ENCODE data around the gene SNX20. TPM values are rescaled to one million over a fixed set of nuclear protein-coding genes. Genes with fewer than 3 reads are reported as not detected.

Gene SNX20
- total and polyA plus RNA-seq, 10 of the 15 experiments (the other 5 are each of a cell fraction or from before 2014, with no cell fraction given) = 4.6 to 30.8 (median 21.9) TPM

DNA sequence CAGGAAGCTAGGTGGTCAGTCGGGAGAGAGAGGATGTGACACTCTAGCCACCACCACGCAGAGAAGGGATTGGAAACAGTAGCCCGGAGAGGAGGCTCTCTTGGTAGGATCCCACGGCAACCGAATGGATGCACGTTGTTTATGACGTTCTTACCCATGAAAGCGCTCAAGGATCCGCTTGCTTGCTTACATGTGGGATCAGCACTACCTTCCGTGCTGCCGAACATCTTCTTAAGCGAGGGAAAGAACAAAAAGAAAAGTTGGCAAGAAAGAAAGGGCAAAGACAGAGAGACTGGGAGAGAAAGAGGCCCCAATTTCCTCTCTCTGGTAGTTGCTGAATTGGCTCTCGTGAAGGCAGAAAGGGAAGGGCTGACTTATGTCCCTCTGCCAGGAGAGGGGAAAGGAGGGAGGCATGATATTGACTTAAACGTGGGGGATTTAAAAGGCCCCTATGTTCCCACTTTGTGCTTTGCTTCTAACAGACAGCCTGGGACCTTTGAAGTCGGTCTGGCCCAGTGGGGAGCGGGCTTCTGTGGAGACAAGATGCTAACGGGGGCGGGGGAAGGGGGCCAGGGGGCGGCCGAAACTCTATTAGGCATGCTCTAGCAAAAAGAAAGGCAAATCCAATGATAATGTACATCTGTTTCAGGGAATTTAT lies 35.4 kb downstream of the SNX20 start (continued):
- TF ChIP-seq, protein P1, sequence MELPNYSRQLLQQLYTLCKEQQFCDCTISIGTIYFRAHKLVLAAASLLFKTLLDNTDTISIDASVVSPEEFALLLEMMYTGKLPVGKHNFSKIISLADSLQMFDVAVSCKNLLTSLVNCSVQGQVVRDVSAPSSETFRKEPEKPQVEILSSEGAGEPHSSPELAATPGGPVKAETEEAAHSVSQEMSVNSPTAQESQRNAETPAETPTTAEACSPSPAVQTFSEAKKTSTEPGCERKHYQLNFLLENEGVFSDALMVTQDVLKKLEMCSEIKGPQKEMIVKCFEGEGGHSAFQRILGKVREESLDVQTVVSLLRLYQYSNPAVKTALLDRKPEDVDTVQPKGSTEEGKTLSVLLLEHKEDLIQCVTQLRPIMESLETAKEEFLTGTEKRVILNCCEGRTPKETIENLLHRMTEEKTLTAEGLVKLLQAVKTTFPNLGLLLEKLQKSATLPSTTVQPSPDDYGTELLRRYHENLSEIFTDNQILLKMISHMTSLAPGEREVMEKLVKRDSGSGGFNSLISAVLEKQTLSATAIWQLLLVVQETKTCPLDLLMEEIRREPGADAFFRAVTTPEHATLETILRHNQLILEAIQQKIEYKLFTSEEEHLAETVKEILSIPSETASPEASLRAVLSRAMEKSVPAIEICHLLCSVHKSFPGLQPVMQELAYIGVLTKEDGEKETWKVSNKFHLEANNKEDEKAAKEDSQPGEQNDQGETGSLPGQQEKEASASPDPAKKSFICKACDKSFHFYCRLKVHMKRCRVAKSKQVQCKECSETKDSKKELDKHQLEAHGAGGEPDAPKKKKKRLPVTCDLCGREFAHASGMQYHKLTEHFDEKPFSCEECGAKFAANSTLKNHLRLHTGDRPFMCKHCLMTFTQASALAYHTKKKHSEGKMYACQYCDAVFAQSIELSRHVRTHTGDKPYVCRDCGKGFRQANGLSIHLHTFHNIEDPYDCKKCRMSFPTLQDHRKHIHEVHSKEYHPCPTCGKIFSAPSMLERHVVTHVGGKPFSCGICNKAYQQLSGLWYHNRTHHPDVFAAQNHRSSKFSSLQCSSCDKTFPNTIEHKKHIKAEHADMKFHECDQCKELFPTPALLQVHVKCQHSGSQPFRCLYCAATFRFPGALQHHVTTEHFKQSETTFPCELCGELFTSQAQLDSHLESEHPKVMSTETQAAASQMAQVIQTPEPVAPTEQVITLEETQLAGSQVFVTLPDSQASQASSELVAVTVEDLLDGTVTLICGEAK (IDR thresholded peaks at IDR 0.05; ENCODE audit: borderline replicate concordance) = no peak
- TF ChIP-seq, protein P2, sequence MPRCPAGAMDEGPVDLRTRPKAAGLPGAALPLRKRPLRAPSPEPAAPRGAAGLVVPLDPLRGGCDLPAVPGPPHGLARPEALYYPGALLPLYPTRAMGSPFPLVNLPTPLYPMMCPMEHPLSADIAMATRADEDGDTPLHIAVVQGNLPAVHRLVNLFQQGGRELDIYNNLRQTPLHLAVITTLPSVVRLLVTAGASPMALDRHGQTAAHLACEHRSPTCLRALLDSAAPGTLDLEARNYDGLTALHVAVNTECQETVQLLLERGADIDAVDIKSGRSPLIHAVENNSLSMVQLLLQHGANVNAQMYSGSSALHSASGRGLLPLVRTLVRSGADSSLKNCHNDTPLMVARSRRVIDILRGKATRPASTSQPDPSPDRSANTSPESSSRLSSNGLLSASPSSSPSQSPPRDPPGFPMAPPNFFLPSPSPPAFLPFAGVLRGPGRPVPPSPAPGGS (IDR thresholded peaks at IDR 0.05; ENCODE audit: borderline replicate concordance, insufficient read depth, low read depth, low read length, poor library complexity, severe bottlenecking) = no peak
- no peak for TF ChIP-seq ZBED1 (IDR thresholded peaks at IDR 0.05; ENCODE audit: borderline replicate concordance)

GRCh38 chr16:50644729-50645128 lies 36.4 kb downstream of the SNX20 start:
- in situ Hi-C loops (cut with MboI) = no loop called here
- H4K20me1 ChIP-seq (ENCODE audit: control insufficient read depth, insufficient read depth) = no peaks in the 10 kb centered on the region
- no peak overlapping the region for H3K27ac ChIP-seq (ENCODE audit: control insufficient read depth, insufficient read depth)
- ChIA-PET CTCF (interaction anchor here (0.5 to 1.6 kb wide), 15 partner anchors 19 to 787 kb away, joined by 3 to 9 read pairs (median 3); no protein-coding TSS in a partner anchor), RAD21 (ENCODE audit: unreplicated experiment) (interaction anchor here (0.9 to 1.2 kb wide), 6 partner anchors 20 to 620 kb away, joined by 3 to 6 read pairs (median 3); partner anchors contain the start of gene CNEP1R1), SMC1A (ENCODE audit: uncharacterized antibody, unreplicated experiment) (interaction anchor here (0.6 to 1.0 kb wide), 2 partner anchors 23 to 125 kb away, joined by 3 to 4 read pairs; no protein-coding TSS in a partner anchor), POLR2A (no interaction called here)
- TF ChIP-seq SMC3 (IDR thresholded peaks at IDR 0.05; ENCODE audit: borderline replicate concordance, low read length) = peak; percentile 43; the same call in 1 of the 2 replicates
- peak in 1 of 2 experiments; percentile 51; a peak in 1 of 4 replicates for TF ChIP-seq SRF (IDR thresholded peaks at IDR 0.05; ENCODE audit: low read depth in 2 of 2, low read length in 2 of 2)
- TF ChIP-seq, protein P3, sequence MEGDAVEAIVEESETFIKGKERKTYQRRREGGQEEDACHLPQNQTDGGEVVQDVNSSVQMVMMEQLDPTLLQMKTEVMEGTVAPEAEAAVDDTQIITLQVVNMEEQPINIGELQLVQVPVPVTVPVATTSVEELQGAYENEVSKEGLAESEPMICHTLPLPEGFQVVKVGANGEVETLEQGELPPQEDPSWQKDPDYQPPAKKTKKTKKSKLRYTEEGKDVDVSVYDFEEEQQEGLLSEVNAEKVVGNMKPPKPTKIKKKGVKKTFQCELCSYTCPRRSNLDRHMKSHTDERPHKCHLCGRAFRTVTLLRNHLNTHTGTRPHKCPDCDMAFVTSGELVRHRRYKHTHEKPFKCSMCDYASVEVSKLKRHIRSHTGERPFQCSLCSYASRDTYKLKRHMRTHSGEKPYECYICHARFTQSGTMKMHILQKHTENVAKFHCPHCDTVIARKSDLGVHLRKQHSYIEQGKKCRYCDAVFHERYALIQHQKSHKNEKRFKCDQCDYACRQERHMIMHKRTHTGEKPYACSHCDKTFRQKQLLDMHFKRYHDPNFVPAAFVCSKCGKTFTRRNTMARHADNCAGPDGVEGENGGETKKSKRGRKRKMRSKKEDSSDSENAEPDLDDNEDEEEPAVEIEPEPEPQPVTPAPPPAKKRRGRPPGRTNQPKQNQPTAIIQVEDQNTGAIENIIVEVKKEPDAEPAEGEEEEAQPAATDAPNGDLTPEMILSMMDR (IDR thresholded peaks at IDR 0.05 in 2 of 3, conservative IDR thresholded peaks at IDR 0.05 in 1 of 3; ENCODE audit: control insufficient read depth in 2 of 3, extremely low read depth in 1 of 3, insufficient read depth in 1 of 3, low read depth in 3 of 3, low read length in 3 of 3) = peak; percentile 33 to 55 (median 35); a peak in 5 of 6 replicates
- no peak for TF ChIP-seq SMARCA5 (IDR thresholded peaks at IDR 0.05)
- TF ChIP-seq RAD21 (IDR thresholded peaks at IDR 0.05; ENCODE audit: insufficient read depth, low read depth, low read length) = peak; percentile 68
- ATAC-seq (peak; percentile 85), DNase-seq (ENCODE audit: low read depth, low spot score) (no peak), FAIRE-seq (no peak)
- no peak overlapping the region for H3K4me3 ChIP-seq
- no peak overlapping the region for H2AFZ ChIP-seq (ENCODE audit: control insufficient read depth, low read depth, low read length)
- intact Hi-C loops (cut with micrococcal nuclease; ENCODE audit: unreplicated experiment) = no loop called here
- no peaks in the 10 kb centered on the region for H3K36me3 ChIP-seq (ENCODE audit: control insufficient read depth in 2 of 2, insufficient read depth in 2 of 2, low read length in 1 of 2)
- no TSS peak for BruUV-seq (replicated peaks)
- H3K9me3 ChIP-seq (replicated peaks; ENCODE audit: control insufficient read depth, insufficient read depth, low read length) = no peaks in the 10 kb centered on the region
- no peak overlapping the region for H3K4me2 ChIP-seq (ENCODE audit: control insufficient read depth, insufficient read depth)
- no peaks in the 10 kb centered on the region; a peak in 2 of 4 replicates for H3K27me3 ChIP-seq (replicated peaks in 1 of 2; ENCODE audit: control insufficient read depth in 2 of 2, insufficient read depth in 2 of 2, low read length in 1 of 2)
- WGBS (ENCODE audit: insufficient coverage, insufficient replicate concordance, low lambda C conversion rate, missing lambda C conversion rate) = 17% methylated on average over 6 of the region's 6 CpGs
- H3K4me1 ChIP-seq (ENCODE audit: control insufficient read depth, insufficient read depth, low read length) = no peaks in the 10 kb centered on the region
- H3K9ac ChIP-seq (ENCODE audit: control insufficient read depth, insufficient read depth, low read length) = no peak overlapping the region
- H3K79me2 ChIP-seq (ENCODE audit: control insufficient read depth, insufficient read depth, low read length) = no peaks in the 10 kb centered on the region

Measured in GM12878 (cell line).